Stomach (tissue), 9 donors: ENCODE measurements around the gene LAMB4. TPM values are rescaled to one million over a fixed set of nuclear protein-coding genes. Genes with fewer than 3 reads are reported as not detected.

Experiments used
- DNase-seq, 2 donors: peaks; one replicate each; pipeline versions ENCODE4 v3.0.0 to v3.0.0-alpha.2; 2013 to 2019
- H3K27ac ChIP-seq, 5 donors: fragments of 200-600 bp in 4 of 5; sonication (generic) in 4 of 5; one replicate each; pipeline ENCODE4 v1.5.1; 2013 to 2019; ENCODE audit warnings: mild to moderate bottlenecking in 1 of 5, moderate library complexity in 1 of 5
- H3K27me3 ChIP-seq, 3 donors: fragments of 200-600 bp; sonication (generic); one replicate each; pipeline ENCODE4 v1.5.1; 2017 to 2019; ENCODE audit warnings: mixed run types in 1 of 3
- H3K36me3 ChIP-seq, 4 donors: fragments of 200-600 bp; sonication (generic); 1 replicate in 3 of 4; 2 replicates in 1 of 4; pipeline ENCODE4 v1.5.1; 2016 to 2019
- H3K4me1 ChIP-seq, 4 donors: fragments of 200-600 bp; sonication (generic); one replicate each; pipeline ENCODE4 v1.5.1; 2016 to 2019
- H3K4me3 ChIP-seq, 4 donors: fragments of 200-600 bp; sonication (generic) in 3 of 4; one replicate each; pipeline ENCODE4 v1.5.1; 2016 to 2019; ENCODE audit warnings: mild to moderate bottlenecking in 1 of 4
- H3K9me3 ChIP-seq, 4 donors: fragments of 200-600 bp; sonication (generic); one replicate each; pipeline ENCODE4 v1.5.1; 2016 to 2019
- CTCF ChIP-seq, 7 experiments: fragments of 450-650 bp in 4 of 7; fragments of 200-600 bp in 3 of 7; sonication (generic) in 3 of 7; IDR thresholded peaks; one replicate each; pipeline ENCODE4 v1.5.1; 2016 to 2019; ENCODE audit warnings: antibody characterized with exemption in 7 of 7, control low read depth in 2 of 7, mild to moderate bottlenecking in 1 of 7
- EP300 ChIP-seq: sonication (generic); formaldehyde crosslinking; IDR thresholded peaks from one replicate; pipeline ENCODE4 v1.6.1; 2017; ENCODE audit warnings: antibody characterized with exemption
- POLR2A ChIP-seq, 4 donors: fragments of 450-650 bp; IDR thresholded peaks; one replicate each; pipeline ENCODE4 v1.6.1; 2016; ENCODE audit warnings: antibody characterized with exemption in 4 of 4, control low read depth in 2 of 4, mild to moderate bottlenecking in 1 of 4, moderate library complexity in 1 of 4
- POLR2AphosphoS5 ChIP-seq, 3 donors: sonication (generic); formaldehyde crosslinking; IDR thresholded peaks; one replicate each; pipeline ENCODE4 v1.6.1; 2016; ENCODE audit warnings: antibody characterized with exemption in 3 of 3
- WGBS, 5 donors: extraction: QIAGEN DNeasy Blood & Tissue Kit in 3 of 5; methylation state at CpG; one replicate each; pipeline versions ENCODE4 v1.1.5 to v1.1.7; 2013 to 2018; 5-methylcytosine and 5-hydroxymethylcytosine counted together
- intact Hi-C: fragments of 100-400 bp; cut with DNase I; formaldehyde crosslinking; loops from one replicate; pipeline ENCODE4 v1.15.1; 2023; ENCODE audit warnings: low total_unique reads
- polyA plus RNA-seq, 3 donors: library from polyadenylated mRNA; stranded (reverse); fragments of 200-250 nt; gene quantifications; one replicate each; pipeline ENCODE4 v1.2.3, GENCODE V29; 2013
- total RNA-seq, 5 donors: library from RNA; depleted of rRNA; stranded (reverse); fragments of >200 nt; gene quantifications; one replicate each; pipeline versions ENCODE4 v1.1.0 to v1.2.3, GENCODE V29; 2014 to 2016
- donor health status: healthy with polysubstance abuse.
- donor health status: Bipolar disorder and iron deficiency.
- donor health status: healthy.

The LAMB4 gene
- total and polyA plus RNA-seq, 8 donors: under 0.01 to 8.5 (median 1.7) TPM; not detected in 2

- Histone ChIP-seq H3K27me3 (no peaks in the 10 kb centered on the region), H3K4me1 (peaks cover 11 to 62% (median 26%) of the 10 kb centered on the region in 4 donors), H3K36me3 (no peaks in the 10 kb centered on the region), H3K9me3 (no peaks in the 10 kb centered on the region), H3K27ac (peak overlapping the region in 3 of 5 donors; percentile 24 to 61 (median 49)), H3K4me3 (no peak overlapping the region)
- DNase-seq: no peak
- TF ChIP-seq POLR2A (IDR thresholded peaks at IDR 0.05): no peak
- TF ChIP-seq POLR2AphosphoS5 (IDR thresholded peaks at IDR 0.05): peak in 2 of 3 donors; percentile 55 to 74
- no peak for TF ChIP-seq EP300
- WGBS, 5 donors: 48 to 61% (median 53%) methylated on average over 6 of the region's 6 CpGs
- intact Hi-C loops: no loop called here
These were observed 115.1 kb downstream of the LAMB4 start for GRCh38 chr7:108014747-108015682.

GRCh38 chr7:108014215-108014614 lies 115.9 kb downstream of the LAMB4 start:
- intact Hi-C loops: no loop called here
- Histone ChIP-seq H3K4me3 (no peak overlapping the region), H3K27ac (peak overlapping the region in 2 of 5 donors; percentile 24 to 61), H3K9me3 (no peaks in the 10 kb centered on the region), H3K27me3 (no peaks in the 10 kb centered on the region), H3K4me1 (peaks cover 11 to 63% (median 28%) of the 10 kb centered on the region in 4 donors), H3K36me3 (no peaks in the 10 kb centered on the region)
- TF ChIP-seq EP300 (no peak), POLR2A (IDR thresholded peaks at IDR 0.05) (no peak), CTCF (IDR thresholded peaks at IDR 0.05) (no peak), POLR2AphosphoS5 (IDR thresholded peaks at IDR 0.05) (no peak)
- 42 to 54% (median 46%) methylated on average over 2 of the region's 2 CpGs for WGBS, 5 donors
- DNase-seq: no peak

DNA sequence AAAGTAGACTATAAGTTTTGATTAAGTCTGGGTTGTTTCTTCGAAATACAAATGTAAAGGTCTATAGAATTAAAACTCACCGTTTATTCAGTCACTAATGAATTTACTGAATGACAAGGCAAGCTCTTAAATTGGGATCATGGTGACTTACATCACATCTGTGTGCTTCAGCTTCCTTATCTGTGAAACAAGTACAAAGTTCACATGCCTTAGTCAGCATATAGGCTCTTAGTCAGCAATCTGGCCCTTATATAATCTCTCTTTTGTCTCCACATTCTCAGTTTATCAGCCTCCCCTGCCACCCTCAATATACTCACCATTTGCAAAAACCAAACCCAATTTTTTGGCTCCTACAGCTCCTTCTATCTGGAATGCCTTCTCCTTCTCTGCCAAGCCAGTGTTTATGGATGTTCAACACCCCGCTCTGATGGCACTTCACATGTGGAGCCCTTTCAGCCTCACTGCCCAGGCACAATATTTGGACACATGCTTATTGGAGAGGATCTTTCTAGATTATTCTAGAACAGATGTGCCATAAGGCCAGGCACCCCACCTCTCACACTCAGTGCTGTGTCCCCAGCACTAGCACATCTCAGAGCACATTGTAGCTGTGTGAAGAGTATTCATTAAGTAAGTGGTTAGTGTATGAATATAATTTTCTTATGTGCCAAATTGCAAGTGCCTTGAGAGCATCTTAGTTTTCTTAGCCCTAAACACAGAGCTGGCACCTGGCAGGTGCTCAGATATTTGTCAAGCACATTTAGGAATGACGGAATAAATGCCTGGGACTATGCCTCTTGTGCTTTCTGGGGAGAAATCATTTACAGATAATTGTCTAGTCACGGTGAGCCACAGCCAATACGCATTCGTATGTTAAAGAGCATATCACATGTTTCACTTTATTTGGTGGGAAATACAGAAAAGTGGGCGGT lies 117.4 kb downstream of the LAMB4 start:
- TF ChIP-seq POLR2AphosphoS5 (IDR thresholded peaks at IDR 0.05) (peak in 2 of 3 donors; percentile 28 to 59), POLR2A (IDR thresholded peaks at IDR 0.05) (no peak)
- Histone ChIP-seq H3K36me3 (no peaks in the 10 kb centered on the region), H3K4me3 (no peak overlapping the region), H3K27ac (peak overlapping the region in 1 of 5 donors; percentile 23), H3K9me3 (no peaks in the 10 kb centered on the region), H3K27me3 (no peaks in the 10 kb centered on the region), H3K4me1 (peaks cover 11 to 63% (median 28%) of the 10 kb centered on the region in 4 donors)
- whole genome bisulfite sequencing, 5 donors: 71 to 89% (median 80%) methylated on average over 8 of the region's 8 CpGs
- peak in 1 of 2 donors; percentile 81 for DNase-seq
- intact Hi-C loops: no loop called here

DNA sequence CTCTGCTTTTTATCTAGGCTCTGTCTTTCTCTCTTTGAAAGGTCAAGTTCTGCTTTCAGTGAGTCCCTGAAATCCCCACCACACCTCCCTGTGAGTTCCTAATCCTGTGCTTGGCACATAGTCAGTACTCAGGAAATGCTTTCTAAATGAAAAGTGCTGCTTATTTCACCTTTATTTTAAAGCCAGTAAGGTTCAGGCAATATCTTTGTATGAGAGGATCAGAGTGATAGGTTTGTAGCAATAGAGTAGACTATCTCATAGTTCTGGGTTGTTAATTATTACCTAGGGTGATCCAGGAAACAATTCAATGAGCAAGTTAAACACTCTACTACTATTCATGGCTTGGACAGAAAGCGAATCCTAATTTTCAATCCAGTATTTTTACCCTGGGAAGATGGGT lies 119.8 kb downstream of the LAMB4 start:
- peak overlapping the region; percentile 31 to 67 (median 42) for H3K27ac ChIP-seq
- TF ChIP-seq CTCF (IDR thresholded peaks at IDR 0.05): no peak
- TF ChIP-seq POLR2A (IDR thresholded peaks at IDR 0.05): no peak
- no peak for TF ChIP-seq POLR2AphosphoS5 (IDR thresholded peaks at IDR 0.05)
- no peak for TF ChIP-seq EP300
- no peak for DNase-seq

DNA sequence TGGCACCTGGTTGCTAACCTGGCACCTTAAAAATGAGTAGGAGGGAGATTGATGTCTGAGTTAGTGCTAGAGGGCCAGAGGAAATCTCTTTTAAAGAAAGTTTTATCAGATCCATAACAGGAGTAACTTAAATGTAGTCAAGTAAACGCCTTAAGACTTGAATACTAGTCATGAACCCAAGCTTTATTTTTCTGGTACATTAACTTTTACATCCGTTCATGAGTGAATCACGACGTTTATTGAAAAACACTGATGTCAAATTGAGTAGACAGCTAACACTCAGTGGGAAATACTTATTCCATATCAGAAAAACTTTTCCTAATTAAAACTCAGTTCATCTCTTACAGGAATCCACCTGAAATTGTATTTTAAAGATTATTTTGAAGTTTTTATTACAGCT lies 120.3 kb downstream of the LAMB4 start:
- peak overlapping the region in 1 of 5 donors; percentile 42 for H3K27ac ChIP-seq
- WGBS, 5 donors: 78 to 88% (median 82%) methylated on average over 4 of the region's 4 CpGs

More for the DNA sequence above, 119.8 kb downstream of the LAMB4 start:
- H3K4me1 ChIP-seq: peaks cover 11 to 45% (median 23%) of the 10 kb centered on the region in 4 donors
- H3K36me3 ChIP-seq: no peaks in the 10 kb centered on the region
- H3K27me3 ChIP-seq: no peaks in the 10 kb centered on the region
- no peak overlapping the region for H3K4me3 ChIP-seq
- 21 to 57% (median 45%) methylated on average over 1 of the region's 1 CpG for WGBS, 5 donors
- intact Hi-C loops: no loop called here
- no peaks in the 10 kb centered on the region for H3K9me3 ChIP-seq

More for the DNA sequence above, 120.3 kb downstream of the LAMB4 start:
- no peak for DNase-seq
- no peaks in the 10 kb centered on the region for H3K36me3 ChIP-seq
- intact Hi-C loops: no loop called here
- no peaks in the 10 kb centered on the region for H3K9me3 ChIP-seq
- H3K4me1 ChIP-seq: peaks cover 11 to 41% (median 22%) of the 10 kb centered on the region in 4 donors
- H3K4me3 ChIP-seq: no peak overlapping the region
- TF ChIP-seq POLR2AphosphoS5 (IDR thresholded peaks at IDR 0.05): no peak
- no peak for TF ChIP-seq POLR2A (IDR thresholded peaks at IDR 0.05)
- no peak for TF ChIP-seq EP300
- no peak for TF ChIP-seq CTCF (IDR thresholded peaks at IDR 0.05)
- no peaks in the 10 kb centered on the region for H3K27me3 ChIP-seq
